ENCODE results near the gene OR10H4. TPM values are rescaled to one million over a fixed set of nuclear protein-coding genes. Genes with fewer than 3 reads are reported as not detected.

OR10H4 gene
- total and polyA plus RNA-seq, 11 donors: not detected

GRCh38 chr19:15944401-15944800 lies 4.4 kb upstream of the OR10H4 start:
- 60 to 70% (median 61%) methylated on average over 4 of the region's 4 CpGs for WGBS, 4 donors
- H3K4me3 ChIP-seq: no peak overlapping the region
- intact Hi-C loops (cut with DNase I): no loop called here
- H3K27me3 ChIP-seq: peaks cover 0 to 22% (median 5%) of the 10 kb centered on the region in 9 donors
- ATAC-seq: no peak
- H3K9me3 ChIP-seq: peaks cover 0 to 44% (median 17%) of the 10 kb centered on the region in 12 donors
- H3K36me3 ChIP-seq: no peaks in the 10 kb centered on the region
- TF ChIP-seq, protein P1, sequence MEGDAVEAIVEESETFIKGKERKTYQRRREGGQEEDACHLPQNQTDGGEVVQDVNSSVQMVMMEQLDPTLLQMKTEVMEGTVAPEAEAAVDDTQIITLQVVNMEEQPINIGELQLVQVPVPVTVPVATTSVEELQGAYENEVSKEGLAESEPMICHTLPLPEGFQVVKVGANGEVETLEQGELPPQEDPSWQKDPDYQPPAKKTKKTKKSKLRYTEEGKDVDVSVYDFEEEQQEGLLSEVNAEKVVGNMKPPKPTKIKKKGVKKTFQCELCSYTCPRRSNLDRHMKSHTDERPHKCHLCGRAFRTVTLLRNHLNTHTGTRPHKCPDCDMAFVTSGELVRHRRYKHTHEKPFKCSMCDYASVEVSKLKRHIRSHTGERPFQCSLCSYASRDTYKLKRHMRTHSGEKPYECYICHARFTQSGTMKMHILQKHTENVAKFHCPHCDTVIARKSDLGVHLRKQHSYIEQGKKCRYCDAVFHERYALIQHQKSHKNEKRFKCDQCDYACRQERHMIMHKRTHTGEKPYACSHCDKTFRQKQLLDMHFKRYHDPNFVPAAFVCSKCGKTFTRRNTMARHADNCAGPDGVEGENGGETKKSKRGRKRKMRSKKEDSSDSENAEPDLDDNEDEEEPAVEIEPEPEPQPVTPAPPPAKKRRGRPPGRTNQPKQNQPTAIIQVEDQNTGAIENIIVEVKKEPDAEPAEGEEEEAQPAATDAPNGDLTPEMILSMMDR (IDR thresholded peaks at IDR 0.05): no peak
- no peak for TF ChIP-seq POLR2A (IDR thresholded peaks at IDR 0.05)
- H3K4me1 ChIP-seq: no peaks in the 10 kb centered on the region
- H3K27ac ChIP-seq: no peak overlapping the region
- DNase-seq: no peak

GRCh38 chr19:15945301-15945700 lies 3.5 kb upstream of the OR10H4 start:
- Histone ChIP-seq H3K27ac (no peak overlapping the region), H3K9me3 (peaks cover 0 to 46% (median 17%) of the 10 kb centered on the region in 12 donors), H3K4me1 (no peaks in the 10 kb centered on the region), H3K4me3 (no peak overlapping the region), H3K36me3 (no peaks in the 10 kb centered on the region), H3K27me3 (peaks cover 0 to 18% (median 0%) of the 10 kb centered on the region in 9 donors)
- intact Hi-C loops (cut with DNase I): no loop called here
- 37 to 42% (median 41%) methylated on average over 4 of the region's 4 CpGs for WGBS, 4 donors
- DNase-seq: no peak
- TF ChIP-seq POLR2A (IDR thresholded peaks at IDR 0.05): no peak
- TF ChIP-seq, protein P1 (IDR thresholded peaks at IDR 0.05): no peak
- no peak for ATAC-seq

GRCh38 chr19:15954820-15955219 lies 6.0 kb downstream of the OR10H4 start:
- no peaks in the 10 kb centered on the region for H3K9me3 ChIP-seq
- intact Hi-C loops (cut with DNase I): no loop called here
- H3K27me3 ChIP-seq: peaks cover 0 to 43% (median 13%) of the 10 kb centered on the region in 9 donors
- no peak overlapping the region for H3K27ac ChIP-seq
- H3K36me3 ChIP-seq: no peaks in the 10 kb centered on the region
- TF ChIP-seq, protein P1 (IDR thresholded peaks at IDR 0.05): no peak
- no peak for TF ChIP-seq POLR2A (IDR thresholded peaks at IDR 0.05)
- no peak for ATAC-seq
- WGBS, 4 donors: 65 to 83% (median 81%) methylated on average over 6 of the region's 6 CpGs
- no peaks in the 10 kb centered on the region for H3K4me1 ChIP-seq
- DNase-seq: no peak
- H3K4me3 ChIP-seq: no peak overlapping the region

DNA sequence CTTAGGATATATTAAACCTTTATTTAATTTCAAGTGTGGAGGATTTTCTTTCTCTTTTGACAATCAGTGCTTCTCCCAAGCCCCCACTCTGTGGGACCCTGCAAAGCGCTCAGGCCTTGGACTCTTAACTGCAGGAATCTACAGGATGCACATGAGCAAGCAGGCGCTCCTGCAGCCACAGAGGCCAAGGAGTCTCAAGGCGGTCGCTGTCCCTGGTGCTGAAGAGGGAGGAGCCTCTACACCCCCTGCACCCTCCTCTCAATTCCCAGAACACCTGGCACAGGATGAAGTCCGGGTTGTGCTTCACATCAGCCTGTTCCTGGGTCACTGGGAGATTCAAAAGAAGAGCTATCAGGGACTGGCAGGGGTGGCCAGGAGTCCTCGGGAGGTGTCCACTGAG lies 13.5 kb downstream of the OR10H4 start:
- H3K4me1 ChIP-seq: no peaks in the 10 kb centered on the region
- peaks cover 0 to 6% (median 0%) of the 10 kb centered on the region in 12 donors for H3K9me3 ChIP-seq
- H3K27ac ChIP-seq: no peak overlapping the region
- H3K27me3 ChIP-seq: peaks cover 0 to 19% (median 0%) of the 10 kb centered on the region in 9 donors
- H3K4me3 ChIP-seq: no peak overlapping the region
- intact Hi-C loops (cut with DNase I): no loop called here
- ATAC-seq (no peak), DNase-seq (no peak)
- WGBS, 4 donors: 52 to 70% (median 68%) methylated on average over 6 of the region's 6 CpGs
- TF ChIP-seq, protein P1 (IDR thresholded peaks at IDR 0.05): no peak
- TF ChIP-seq POLR2A (IDR thresholded peaks at IDR 0.05): no peak
- no peaks in the 10 kb centered on the region for H3K36me3 ChIP-seq
